Measurements from ENCODE around the gene TMEM117.

Gene TMEM117

DNA sequence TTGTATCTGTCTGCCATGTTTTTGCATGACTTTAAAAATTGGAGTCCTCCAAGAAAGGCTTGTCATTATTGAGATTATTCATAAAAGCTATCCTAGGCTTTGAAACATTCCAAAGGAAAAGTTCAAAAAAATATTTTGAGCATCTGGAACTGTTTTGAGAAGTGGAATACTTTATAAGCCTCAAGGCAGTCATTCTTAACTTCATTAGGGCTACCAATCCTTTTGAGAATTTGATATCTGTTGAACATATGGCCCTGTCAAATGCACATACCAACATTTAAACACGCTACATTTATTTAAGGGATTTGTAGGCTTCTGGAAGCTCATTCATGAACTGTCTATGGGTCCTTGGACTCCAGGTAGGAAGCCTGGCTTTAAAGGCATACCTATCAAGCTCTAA is 77.0 kb downstream of the TMEM117 start:
- H3K27ac ChIP-seq: no peak overlapping the region
- TF ChIP-seq, protein P1, sequence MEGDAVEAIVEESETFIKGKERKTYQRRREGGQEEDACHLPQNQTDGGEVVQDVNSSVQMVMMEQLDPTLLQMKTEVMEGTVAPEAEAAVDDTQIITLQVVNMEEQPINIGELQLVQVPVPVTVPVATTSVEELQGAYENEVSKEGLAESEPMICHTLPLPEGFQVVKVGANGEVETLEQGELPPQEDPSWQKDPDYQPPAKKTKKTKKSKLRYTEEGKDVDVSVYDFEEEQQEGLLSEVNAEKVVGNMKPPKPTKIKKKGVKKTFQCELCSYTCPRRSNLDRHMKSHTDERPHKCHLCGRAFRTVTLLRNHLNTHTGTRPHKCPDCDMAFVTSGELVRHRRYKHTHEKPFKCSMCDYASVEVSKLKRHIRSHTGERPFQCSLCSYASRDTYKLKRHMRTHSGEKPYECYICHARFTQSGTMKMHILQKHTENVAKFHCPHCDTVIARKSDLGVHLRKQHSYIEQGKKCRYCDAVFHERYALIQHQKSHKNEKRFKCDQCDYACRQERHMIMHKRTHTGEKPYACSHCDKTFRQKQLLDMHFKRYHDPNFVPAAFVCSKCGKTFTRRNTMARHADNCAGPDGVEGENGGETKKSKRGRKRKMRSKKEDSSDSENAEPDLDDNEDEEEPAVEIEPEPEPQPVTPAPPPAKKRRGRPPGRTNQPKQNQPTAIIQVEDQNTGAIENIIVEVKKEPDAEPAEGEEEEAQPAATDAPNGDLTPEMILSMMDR (IDR thresholded peaks at IDR 0.05): no peak
- no peaks in the 10 kb centered on the region for H3K79me2 ChIP-seq
- no peaks in the 10 kb centered on the region for H3K9me3 ChIP-seq (ENCODE audit: control insufficient read depth, low read length)
- H3K4me3 ChIP-seq (ENCODE audit: low read depth, low read length): no peak overlapping the region
- no peak overlapping the region for H3K9ac ChIP-seq
- no peaks in the 10 kb centered on the region for H3K4me1 ChIP-seq
- H3K27me3 ChIP-seq (ENCODE audit: control insufficient read depth, insufficient read depth, low read length): no peaks in the 10 kb centered on the region
- H2AFZ ChIP-seq: no peak overlapping the region
- H3K4me2 ChIP-seq (ENCODE audit: low read length): no peak overlapping the region
- no peaks in the 10 kb centered on the region for H3K36me3 ChIP-seq (ENCODE audit: control insufficient read depth, insufficient read depth, low read length)

DNA sequence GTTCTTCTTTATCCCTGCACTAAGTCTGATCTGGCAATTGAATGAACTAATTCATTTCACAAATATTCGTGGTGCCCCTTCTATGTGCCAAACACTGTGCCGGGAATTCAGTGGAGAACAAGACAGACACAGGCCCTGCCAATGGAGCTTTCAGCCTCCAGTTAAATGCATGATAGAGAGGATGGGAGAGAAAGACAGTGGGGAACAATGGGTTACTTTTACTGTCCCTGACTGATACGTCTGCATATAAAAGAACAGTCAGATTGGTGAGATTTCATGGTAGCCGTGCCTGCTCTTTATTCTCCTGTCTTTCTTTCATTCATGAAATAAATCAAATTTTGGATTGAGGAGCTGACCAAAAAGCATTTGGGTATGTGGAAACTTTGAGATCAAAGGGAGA is 78.5 kb downstream of the TMEM117 start:
- TF ChIP-seq, protein P1 (IDR thresholded peaks at IDR 0.05): no peak
- H3K9me3 ChIP-seq (ENCODE audit: control insufficient read depth, low read length): no peaks in the 10 kb centered on the region
- H3K9ac ChIP-seq: no peak overlapping the region

DNA sequence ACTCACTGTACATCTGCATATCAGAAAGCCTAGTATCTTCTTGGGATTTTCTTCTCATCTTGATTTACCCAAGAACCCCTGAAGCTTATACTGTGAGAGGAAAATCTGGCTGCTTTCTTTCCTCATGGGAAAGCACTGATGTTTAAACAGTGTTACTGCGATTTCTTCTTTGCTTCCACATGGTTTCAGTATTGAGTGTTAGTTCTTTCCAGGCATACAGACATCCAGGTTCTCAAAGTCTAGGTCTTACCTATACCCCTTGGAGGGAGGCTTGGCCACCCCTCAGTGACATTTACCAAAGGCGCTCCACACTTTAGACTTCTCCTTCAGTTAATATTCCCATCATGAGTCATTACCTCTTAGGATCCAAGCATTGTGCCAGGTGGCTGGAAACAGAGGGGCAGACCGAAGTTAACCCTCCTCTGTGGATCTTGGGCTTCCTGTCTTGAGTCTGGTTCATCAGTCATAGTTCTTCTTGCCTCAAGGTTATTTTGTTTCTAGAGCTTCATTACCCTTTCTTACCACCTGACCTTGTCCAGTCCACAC is 79.1 kb downstream of the TMEM117 start:
- no peaks in the 10 kb centered on the region for H3K36me3 ChIP-seq (ENCODE audit: control insufficient read depth, insufficient read depth, low read length)
- H3K4me1 ChIP-seq: no peaks in the 10 kb centered on the region
- H3K9me3 ChIP-seq (ENCODE audit: control insufficient read depth, low read length): no peaks in the 10 kb centered on the region
- no peaks in the 10 kb centered on the region for H3K79me2 ChIP-seq
- H3K9ac ChIP-seq: no peak overlapping the region
- no peak overlapping the region for H3K27ac ChIP-seq
- no peaks in the 10 kb centered on the region for H3K27me3 ChIP-seq (ENCODE audit: control insufficient read depth, insufficient read depth, low read length)
- no peak overlapping the region for H2AFZ ChIP-seq
- no peak overlapping the region for H3K4me2 ChIP-seq (ENCODE audit: low read length)
- TF ChIP-seq, protein P1 (IDR thresholded peaks at IDR 0.05): no peak
- H3K4me3 ChIP-seq (ENCODE audit: low read depth, low read length): no peak overlapping the region

More for the DNA sequence above, 78.5 kb downstream of the TMEM117 start:
- Histone ChIP-seq H3K4me1 (no peaks in the 10 kb centered on the region), H3K79me2 (no peaks in the 10 kb centered on the region), H3K4me2 (ENCODE audit: low read length) (no peak overlapping the region), H3K27ac (no peak overlapping the region), H3K4me3 (ENCODE audit: low read depth, low read length) (no peak overlapping the region), H2AFZ (no peak overlapping the region), H3K27me3 (ENCODE audit: control insufficient read depth, insufficient read depth, low read length) (no peaks in the 10 kb centered on the region), H3K36me3 (ENCODE audit: control insufficient read depth, insufficient read depth, low read length) (no peaks in the 10 kb centered on the region)

DNA sequence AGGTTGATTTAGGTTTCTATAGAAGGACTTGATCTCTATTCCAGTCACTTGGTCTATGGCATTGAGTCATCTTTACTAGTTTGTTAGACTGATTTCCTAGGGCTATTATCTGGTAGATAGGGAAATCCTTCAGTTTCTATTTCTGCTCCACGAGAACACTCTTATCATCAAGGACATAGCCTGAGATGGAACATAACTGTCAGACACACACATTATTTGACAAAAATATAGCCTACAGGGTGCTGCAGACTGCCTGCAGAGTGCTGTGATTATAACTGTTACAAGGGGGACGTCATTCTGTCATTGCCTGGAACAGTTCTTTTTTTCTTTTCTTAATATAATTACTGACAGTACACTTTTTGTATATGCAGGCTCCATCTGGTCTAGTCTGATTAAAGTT is 82.0 kb downstream of the TMEM117 start:
- Histone ChIP-seq H2AFZ (no peak overlapping the region), H3K9me3 (ENCODE audit: control insufficient read depth, low read length) (no peaks in the 10 kb centered on the region), H3K27ac (no peak overlapping the region), H3K27me3 (ENCODE audit: control insufficient read depth, insufficient read depth, low read length) (no peaks in the 10 kb centered on the region), H3K79me2 (no peaks in the 10 kb centered on the region), H3K36me3 (ENCODE audit: control insufficient read depth, insufficient read depth, low read length) (no peaks in the 10 kb centered on the region), H3K4me3 (ENCODE audit: low read depth, low read length) (no peak overlapping the region), H3K9ac (no peak overlapping the region), H3K4me2 (ENCODE audit: low read length) (no peak overlapping the region), H3K4me1 (no peaks in the 10 kb centered on the region)
- TF ChIP-seq, protein P1 (IDR thresholded peaks at IDR 0.05): no peak

DNA sequence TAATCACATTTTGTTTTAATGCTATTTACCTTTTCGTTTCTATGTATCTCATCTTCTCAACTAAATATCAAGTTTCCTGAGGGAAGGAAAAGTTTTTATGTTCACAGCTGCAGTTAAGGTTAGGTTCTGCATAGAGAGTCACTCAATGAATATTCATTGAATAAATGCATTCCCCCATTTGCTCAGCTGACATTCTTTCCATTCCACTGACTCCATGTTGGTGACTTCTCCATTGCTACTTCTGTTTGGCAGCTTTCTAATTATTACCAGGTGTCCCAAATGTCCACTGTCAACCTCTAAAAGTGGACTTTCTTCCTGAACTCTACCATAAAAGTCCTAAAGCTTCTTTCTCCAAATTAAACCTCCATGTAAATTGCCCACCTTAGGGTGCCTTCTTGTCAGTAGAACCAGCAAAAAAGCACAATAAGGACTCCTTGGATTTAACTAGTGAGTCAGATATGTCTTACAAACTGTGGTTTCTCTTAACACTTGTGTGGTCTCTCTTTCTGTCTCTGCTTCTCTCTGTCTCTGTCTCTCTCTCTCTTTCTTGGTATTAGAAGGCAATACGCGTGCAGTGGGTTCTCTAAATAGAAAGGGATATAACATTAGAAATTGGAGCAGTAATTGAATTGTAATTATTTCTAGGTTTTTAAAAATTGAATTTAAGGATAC is 85.9 kb downstream of the TMEM117 start:
- Histone ChIP-seq H2AFZ (no peak overlapping the region), H3K4me2 (ENCODE audit: low read length) (no peak overlapping the region), H3K4me3 (ENCODE audit: low read depth, low read length) (no peak overlapping the region), H3K36me3 (ENCODE audit: control insufficient read depth, insufficient read depth, low read length) (no peaks in the 10 kb centered on the region), H3K27me3 (ENCODE audit: control insufficient read depth, insufficient read depth, low read length) (no peaks in the 10 kb centered on the region), H3K9ac (no peak overlapping the region), H3K27ac (no peak overlapping the region), H3K9me3 (ENCODE audit: control insufficient read depth, low read length) (no peaks in the 10 kb centered on the region), H3K79me2 (no peaks in the 10 kb centered on the region), H3K4me1 (no peaks in the 10 kb centered on the region)
- TF ChIP-seq, protein P1 (IDR thresholded peaks at IDR 0.05): no peak
